ENCODE measurements around the gene NF2.

DNA sequence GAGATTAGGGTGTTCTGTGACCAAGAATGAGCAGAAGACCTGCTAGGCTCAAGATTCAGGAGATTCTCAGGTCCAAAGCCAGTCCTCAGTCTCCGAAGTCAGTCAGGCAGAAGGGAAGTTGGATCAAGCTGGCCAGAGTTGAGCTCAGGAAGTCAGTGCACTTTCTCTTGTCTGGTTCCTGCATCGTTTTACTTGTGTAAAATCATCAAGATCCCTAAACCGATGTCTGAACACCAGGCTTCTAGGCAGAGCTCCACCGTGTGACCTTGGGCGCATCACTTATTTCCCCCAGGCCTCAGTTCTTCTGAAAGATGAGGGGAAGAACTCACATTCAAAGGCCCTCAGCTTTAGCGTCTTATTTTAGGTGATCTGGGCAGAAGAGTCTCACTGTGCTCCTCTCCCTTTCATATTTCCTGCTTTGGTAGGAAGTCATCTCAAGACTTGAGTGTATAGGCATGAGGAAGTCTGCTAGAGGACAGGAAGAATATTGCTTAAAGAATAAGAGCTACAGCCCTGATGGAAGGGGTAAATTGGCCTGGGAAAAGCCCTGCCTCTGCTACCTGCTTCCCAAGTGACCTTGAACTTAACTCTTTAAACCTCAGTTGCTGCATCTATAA, 20.2 kb downstream of the NF2 start:
- TF ChIP-seq EP300 (IDR thresholded peaks at IDR 0.05; ENCODE audit: borderline replicate concordance in 1 of 2, control insufficient read depth in 1 of 2, low read depth in 2 of 2, low read length in 2 of 2): no peak
- TF ChIP-seq, protein P1, sequence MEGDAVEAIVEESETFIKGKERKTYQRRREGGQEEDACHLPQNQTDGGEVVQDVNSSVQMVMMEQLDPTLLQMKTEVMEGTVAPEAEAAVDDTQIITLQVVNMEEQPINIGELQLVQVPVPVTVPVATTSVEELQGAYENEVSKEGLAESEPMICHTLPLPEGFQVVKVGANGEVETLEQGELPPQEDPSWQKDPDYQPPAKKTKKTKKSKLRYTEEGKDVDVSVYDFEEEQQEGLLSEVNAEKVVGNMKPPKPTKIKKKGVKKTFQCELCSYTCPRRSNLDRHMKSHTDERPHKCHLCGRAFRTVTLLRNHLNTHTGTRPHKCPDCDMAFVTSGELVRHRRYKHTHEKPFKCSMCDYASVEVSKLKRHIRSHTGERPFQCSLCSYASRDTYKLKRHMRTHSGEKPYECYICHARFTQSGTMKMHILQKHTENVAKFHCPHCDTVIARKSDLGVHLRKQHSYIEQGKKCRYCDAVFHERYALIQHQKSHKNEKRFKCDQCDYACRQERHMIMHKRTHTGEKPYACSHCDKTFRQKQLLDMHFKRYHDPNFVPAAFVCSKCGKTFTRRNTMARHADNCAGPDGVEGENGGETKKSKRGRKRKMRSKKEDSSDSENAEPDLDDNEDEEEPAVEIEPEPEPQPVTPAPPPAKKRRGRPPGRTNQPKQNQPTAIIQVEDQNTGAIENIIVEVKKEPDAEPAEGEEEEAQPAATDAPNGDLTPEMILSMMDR (IDR thresholded peaks at IDR 0.05 in 2 of 3, conservative IDR thresholded peaks at IDR 0.05 in 1 of 3; ENCODE audit: control insufficient read depth in 2 of 3, extremely low read depth in 1 of 3, insufficient read depth in 1 of 3, low read depth in 3 of 3, low read length in 3 of 3): no peak
- no peak for TF ChIP-seq MXI1 (IDR thresholded peaks at IDR 0.05; ENCODE audit: low read depth, low read length)
- no peak for TF ChIP-seq GABPA (IDR thresholded peaks at IDR 0.05; ENCODE audit: low read depth)
- no peak for TF ChIP-seq USF1 (IDR thresholded peaks at IDR 0.05; ENCODE audit: borderline replicate concordance, extremely low read length, insufficient read depth, low read depth, low read length)
- TF ChIP-seq POLR2AphosphoS5 (IDR thresholded peaks at IDR 0.05; ENCODE audit: low read length): no peak
- no peak for TF ChIP-seq ATF3 (IDR thresholded peaks at IDR 0.05; ENCODE audit: borderline replicate concordance, extremely low read depth, low read depth, low read length)
- TF ChIP-seq ZNF274 (IDR thresholded peaks at IDR 0.05; ENCODE audit: insufficient read depth, insufficient read length): no peak
- no peak for TF ChIP-seq POLR2A (IDR thresholded peaks at IDR 0.05; ENCODE audit: low read depth, low read length)
- no peak for TF ChIP-seq HDAC2 (IDR thresholded peaks at IDR 0.05)
- TF ChIP-seq SIN3A (IDR thresholded peaks at IDR 0.05; ENCODE audit: low read depth, low read length): no peak
- TF ChIP-seq BHLHE40 (IDR thresholded peaks at IDR 0.05; ENCODE audit: borderline replicate concordance in 1 of 2, low read depth in 2 of 2, low read length in 1 of 2): no peak

Data from GM12878 (cell line).